ENCODE measurements around the gene OVAAL. TPM values are rescaled to one million over a fixed set of nuclear protein-coding genes. Genes with fewer than 3 reads are reported as not detected.

OVAAL gene
- total and polyA plus RNA-seq, 2 of the 8 experiments (the other 6 are each of a cell fraction or from before 2014, with no cell fraction given): not detected

DNA sequence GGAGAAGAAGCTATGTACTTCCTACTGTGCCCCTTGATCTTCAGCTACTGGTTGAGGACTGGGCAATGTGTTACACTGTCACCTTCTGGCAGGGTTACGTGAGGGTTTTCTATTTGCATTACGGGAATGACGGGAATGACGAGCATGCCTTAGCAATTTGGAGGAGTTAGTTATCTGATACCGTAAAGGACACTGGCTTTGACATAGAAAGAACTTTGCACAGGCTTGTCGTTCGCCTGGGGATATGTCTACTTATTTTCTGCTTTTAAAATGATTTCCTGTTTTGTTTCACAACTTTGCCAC lies 36.6 kb upstream of the OVAAL start:
- no peak overlapping the region for H3K27ac ChIP-seq (ENCODE audit: low read depth, low read length)
- no peaks in the 10 kb centered on the region for H3K79me2 ChIP-seq (ENCODE audit: control insufficient read depth in 1 of 2, insufficient read depth in 2 of 2, low read length in 2 of 2)
- no peaks in the 10 kb centered on the region for H3K79me1 ChIP-seq (ENCODE audit: low read depth, low read length)
- no peak overlapping the region for H2BK15ac ChIP-seq (ENCODE audit: low read length)
- H3K56ac ChIP-seq (replicated peaks; ENCODE audit: insufficient read length, low read depth, low read length): no peak overlapping the region
- H3K18ac ChIP-seq (ENCODE audit: extremely low read depth, low read length): no peak overlapping the region
- no peak overlapping the region for H3K14ac ChIP-seq (ENCODE audit: insufficient read length)
- H2BK5ac ChIP-seq (ENCODE audit: low read depth, low read length): peak overlapping the region; percentile 60
- no peak overlapping the region for H3K23ac ChIP-seq (ENCODE audit: insufficient read length)
- H2BK12ac ChIP-seq (ENCODE audit: low read depth, low read length): peak overlapping the region; percentile 45
- no peaks in the 10 kb centered on the region for H3K23me2 ChIP-seq (ENCODE audit: low read depth, low read length)
- H2BK20ac ChIP-seq (ENCODE audit: low read length): no peak overlapping the region
- 61% methylated on average over 7 of the region's 7 CpGs; no CpG with 5 or more reads in 1 of the 2 experiments for WGBS, 2 experiments (ENCODE audit: extremely low coverage in 1 of 2, insufficient coverage in 1 of 2, insufficient read length in 1 of 2, insufficient replicate concordance in 2 of 2, low coverage in 1 of 2, low lambda C conversion rate in 2 of 2, missing lambda C conversion rate in 1 of 2)
- H3K4me1 ChIP-seq (replicated peaks in 1 of 4; ENCODE audit: control insufficient read depth in 3 of 4, insufficient read depth in 4 of 4, low read length in 3 of 4): peaks cover 0 to 8% (median 2%) of the 10 kb centered on the region in 4 experiments; a peak in 3 of 7 replicates
- H2AFZ ChIP-seq (ENCODE audit: low read length): 0 out of 2 replicates have a peak overlapping the region, but pooled peaks have one; percentile 11
- no peak overlapping the region for H4K8ac ChIP-seq (ENCODE audit: extremely low read depth, insufficient read depth, low read length)
- H3K4ac ChIP-seq (replicated peaks; ENCODE audit: insufficient read length, low read depth, low read length): no peak overlapping the region
- no peaks in the 10 kb centered on the region for H4K20me1 ChIP-seq (replicated peaks in 1 of 2; ENCODE audit: control insufficient read depth in 1 of 2, insufficient read depth in 2 of 2, low read length in 2 of 2)
- FAIRE-seq (no peak), DNase-seq (ENCODE audit: low read depth in 1 of 2, low spot score in 2 of 2) (peak in 1 of 2 experiments; percentile 31)
- H4K91ac ChIP-seq (replicated peaks; ENCODE audit: insufficient read length, low read length): no peak overlapping the region
- ChIA-PET CTCF (ENCODE audit: partially characterized antibody) (interaction anchor here (0.9 to 4.0 kb wide), 4 partner anchors 11 to 341 kb away, joined by 3 to 26 read pairs (median 3); partner anchors contain the start of gene ACBD6), POLR2A (ENCODE audit: partially characterized antibody) (interaction anchor here (0.7 to 3.3 kb wide), 4 partner anchors 9 to 390 kb away, joined by 3 to 21 read pairs (median 4); partner anchors contain the start of gene ACBD6)
- H3K27me3 ChIP-seq (replicated peaks in 1 of 4; ENCODE audit: control insufficient read depth in 3 of 4, extremely low read depth in 1 of 4, insufficient read depth in 3 of 4, low read length in 3 of 4): no peaks in the 10 kb centered on the region
- H3K36me3 ChIP-seq (ENCODE audit: control insufficient read depth in 2 of 4, insufficient read depth in 4 of 4, low read length in 3 of 4): no peaks in the 10 kb centered on the region
- H3K9ac ChIP-seq (replicated peaks in 1 of 4; ENCODE audit: extremely low read depth in 1 of 4, low read depth in 3 of 4, low read length in 3 of 4): no peak overlapping the region
- H3K4me2 ChIP-seq (ENCODE audit: insufficient read depth in 1 of 2, low read depth in 2 of 2, low read length in 2 of 2): peak overlapping the region in 1 of 2 experiments; percentile 38; a peak in 1 of 4 replicates
- H2BK120ac ChIP-seq (replicated peaks; ENCODE audit: low read depth, low read length): no peak overlapping the region
- no peak overlapping the region for H2AK5ac ChIP-seq (ENCODE audit: low read depth, low read length)
- H3K9me3 ChIP-seq (ENCODE audit: insufficient read depth in 2 of 2, low read depth in 1 of 2, low read length in 1 of 2): no peaks in the 10 kb centered on the region
- 0 out of 2 replicates have a peak, but pooled peaks have one; percentile 34 for TF ChIP-seq CREB1 (IDR thresholded peaks at IDR 0.05)
- peak; percentile 90 for TF ChIP-seq TEAD4 (IDR thresholded peaks at IDR 0.05; ENCODE audit: low read depth, low read length)
- TF ChIP-seq, protein P1, sequence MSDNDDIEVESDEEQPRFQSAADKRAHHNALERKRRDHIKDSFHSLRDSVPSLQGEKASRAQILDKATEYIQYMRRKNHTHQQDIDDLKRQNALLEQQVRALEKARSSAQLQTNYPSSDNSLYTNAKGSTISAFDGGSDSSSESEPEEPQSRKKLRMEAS (IDR thresholded peaks at IDR 0.05): peak; percentile 46; the same call in 1 of the 2 replicates
- TF ChIP-seq, protein P2, sequence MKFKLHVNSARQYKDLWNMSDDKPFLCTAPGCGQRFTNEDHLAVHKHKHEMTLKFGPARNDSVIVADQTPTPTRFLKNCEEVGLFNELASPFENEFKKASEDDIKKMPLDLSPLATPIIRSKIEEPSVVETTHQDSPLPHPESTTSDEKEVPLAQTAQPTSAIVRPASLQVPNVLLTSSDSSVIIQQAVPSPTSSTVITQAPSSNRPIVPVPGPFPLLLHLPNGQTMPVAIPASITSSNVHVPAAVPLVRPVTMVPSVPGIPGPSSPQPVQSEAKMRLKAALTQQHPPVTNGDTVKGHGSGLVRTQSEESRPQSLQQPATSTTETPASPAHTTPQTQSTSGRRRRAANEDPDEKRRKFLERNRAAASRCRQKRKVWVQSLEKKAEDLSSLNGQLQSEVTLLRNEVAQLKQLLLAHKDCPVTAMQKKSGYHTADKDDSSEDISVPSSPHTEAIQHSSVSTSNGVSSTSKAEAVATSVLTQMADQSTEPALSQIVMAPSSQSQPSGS (IDR thresholded peaks at IDR 0.05; ENCODE audit: low read length): no peak
- no peak overlapping the region for H4K5ac ChIP-seq (ENCODE audit: insufficient read length, low read depth, low read length)
- H3K4me3 ChIP-seq (ENCODE audit: extremely low read depth in 1 of 4, insufficient read depth in 2 of 4, low read depth in 3 of 4, low read length in 4 of 4): no peak overlapping the region
